HEK293 (cell line): ENCODE results near the gene LIPE.

Experiments
- BCL11A ChIP-seq: fragments of 450-650 bp; formaldehyde crosslinking; IDR thresholded peaks from 2 replicates; pipeline ENCODE4 v1.5.1; 2016; ENCODE audit warnings: low read depth, missing biosample characterization, missing genetic modification characterization
- FEZF1 ChIP-seq: fragments of 450-650 bp; formaldehyde crosslinking; IDR thresholded peaks from 2 replicates; pipeline ENCODE4 v1.5.1; 2016; ENCODE audit warnings: missing biosample characterization, missing genetic modification characterization
- GFI1B ChIP-seq: fragments of 450-650 bp; formaldehyde crosslinking; IDR thresholded peaks from 2 replicates; pipeline ENCODE4 v1.5.1; 2016; ENCODE audit warnings: missing biosample characterization, missing genetic modification characterization
- GLI4 ChIP-seq: fragments of 450-650 bp; formaldehyde crosslinking; IDR thresholded peaks from 2 replicates; pipeline ENCODE4 v1.5.1; 2016; ENCODE audit warnings: missing biosample characterization, missing genetic modification characterization
- HOXC10 ChIP-seq: sonication (generic); formaldehyde crosslinking; IDR thresholded peaks from 2 replicates; pipeline ENCODE4 v1.8.1; 2023; ENCODE audit warnings: mild to moderate bottlenecking, missing genetic modification reagents
- HOXD13 ChIP-seq: sonication (generic); formaldehyde crosslinking; IDR thresholded peaks from 2 replicates; pipeline ENCODE4 v1.8.0; 2022; ENCODE audit warnings: missing genetic modification reagents, borderline replicate concordance
- KLF1 ChIP-seq: fragments of 450-650 bp; formaldehyde crosslinking; IDR thresholded peaks from 2 replicates; pipeline ENCODE4 v1.5.1; 2016; ENCODE audit warnings: missing biosample characterization, missing genetic modification characterization
- PRDM6 ChIP-seq: fragments of 450-650 bp; formaldehyde crosslinking; IDR thresholded peaks from 2 replicates; pipeline ENCODE4 v1.5.1; 2017; ENCODE audit warnings: missing biosample characterization, missing genetic modification characterization
- SCRT1 ChIP-seq: fragments of 450-650 bp; formaldehyde crosslinking; IDR thresholded peaks from 2 replicates; pipeline ENCODE4 v1.5.1; 2016; ENCODE audit warnings: missing biosample characterization, missing genetic modification characterization, borderline replicate concordance
- SP7 ChIP-seq: fragments of 450-650 bp; formaldehyde crosslinking; IDR thresholded peaks from 2 replicates; pipeline ENCODE4 v1.5.1; 2016; ENCODE audit warnings: missing biosample characterization, missing genetic modification characterization
- WT1 ChIP-seq: fragments of 450-650 bp; formaldehyde crosslinking; IDR thresholded peaks from 2 replicates; pipeline ENCODE4 v1.5.1; 2016; ENCODE audit warnings: missing biosample characterization, missing genetic modification characterization
- ZBTB1 ChIP-seq: fragments of 450-650 bp; formaldehyde crosslinking; IDR thresholded peaks from 2 replicates; pipeline ENCODE4 v1.5.1; 2016; ENCODE audit warnings: missing biosample characterization, missing genetic modification characterization
- ZEB2 ChIP-seq: fragments of 450-650 bp; formaldehyde crosslinking; IDR thresholded peaks from 2 replicates; pipeline ENCODE4 v1.5.1; 2016; ENCODE audit warnings: missing biosample characterization, missing genetic modification characterization
- ZFP37 ChIP-seq: fragments of 450-650 bp; formaldehyde crosslinking; IDR thresholded peaks from 2 replicates; pipeline ENCODE4 v1.5.1; 2016; ENCODE audit warnings: missing biosample characterization, missing genetic modification characterization
- ZFP41 ChIP-seq: fragments of 450-650 bp; formaldehyde crosslinking; IDR thresholded peaks from 2 replicates; pipeline ENCODE4 v1.5.1; 2016; ENCODE audit warnings: missing biosample characterization, missing genetic modification characterization, borderline replicate concordance
- ZNF133 ChIP-seq: fragments of 450-650 bp; formaldehyde crosslinking; IDR thresholded peaks from 2 replicates; pipeline ENCODE4 v1.5.1; 2016; ENCODE audit warnings: missing biosample characterization, missing genetic modification characterization
- ZNF138 ChIP-seq: fragments of 450-650 bp; formaldehyde crosslinking; IDR thresholded peaks from 2 replicates; pipeline ENCODE4 v1.5.1; 2016; ENCODE audit warnings: missing biosample characterization, missing genetic modification characterization, borderline replicate concordance
- ZNF140 ChIP-seq: fragments of 450-650 bp; formaldehyde crosslinking; IDR thresholded peaks from 2 replicates; pipeline ENCODE4 v1.5.1; 2016; ENCODE audit warnings: missing biosample characterization, missing genetic modification characterization
- ZNF146 ChIP-seq: fragments of 450-650 bp; formaldehyde crosslinking; IDR thresholded peaks from 2 replicates; pipeline ENCODE4 v1.5.1; 2016; ENCODE audit warnings: missing biosample characterization, missing genetic modification characterization
- ZNF184 ChIP-seq: fragments of 450-650 bp; IDR thresholded peaks from 2 replicates; pipeline ENCODE4 v1.5.1; 2018; ENCODE audit warnings: missing biosample characterization, mild to moderate bottlenecking, missing genetic modification characterization
- ZNF211 ChIP-seq: fragments of 450-650 bp; formaldehyde crosslinking; IDR thresholded peaks from 2 replicates; pipeline ENCODE4 v1.5.1; 2016; ENCODE audit warnings: low read depth, missing biosample characterization, missing genetic modification characterization
- ZNF23 ChIP-seq: fragments of 450-650 bp; formaldehyde crosslinking; IDR thresholded peaks from 2 replicates; pipeline ENCODE4 v1.5.1; 2016; ENCODE audit warnings: missing biosample characterization, missing genetic modification characterization, borderline replicate concordance
- ZNF248 ChIP-seq: fragments of 450-650 bp; formaldehyde crosslinking; IDR thresholded peaks from 2 replicates; pipeline ENCODE4 v1.5.1; 2017; ENCODE audit warnings: missing biosample characterization, missing genetic modification characterization
- ZNF37A ChIP-seq: fragments of 450-650 bp; IDR thresholded peaks from 2 replicates; pipeline ENCODE4 v1.5.1; 2018; ENCODE audit warnings: missing biosample characterization, missing genetic modification characterization
- ZNF394 ChIP-seq: fragments of 450-650 bp; formaldehyde crosslinking; IDR thresholded peaks from 2 replicates; pipeline ENCODE4 v1.5.1; 2016; ENCODE audit warnings: missing biosample characterization, missing genetic modification characterization, mild to moderate bottlenecking, moderate library complexity, borderline replicate concordance
- ZNF416 ChIP-seq: fragments of 450-650 bp; formaldehyde crosslinking; IDR thresholded peaks from 2 replicates; pipeline ENCODE4 v1.5.1; 2016; ENCODE audit warnings: missing biosample characterization, missing genetic modification characterization
- ZNF501 ChIP-seq: fragments of 450-650 bp; formaldehyde crosslinking; IDR thresholded peaks from 2 replicates; pipeline ENCODE4 v1.5.1; 2016; ENCODE audit warnings: missing biosample characterization, missing genetic modification characterization
- ZNF514 ChIP-seq: fragments of 450-650 bp; formaldehyde crosslinking; IDR thresholded peaks from 2 replicates; pipeline ENCODE4 v1.5.1; 2016; ENCODE audit warnings: missing biosample characterization, missing genetic modification characterization
- ZNF521 ChIP-seq: fragments of 450-650 bp; formaldehyde crosslinking; IDR thresholded peaks from 2 replicates; pipeline ENCODE4 v1.5.1; 2017; ENCODE audit warnings: missing biosample characterization, mild to moderate bottlenecking, missing genetic modification characterization
- ZNF548 ChIP-seq: fragments of 450-650 bp; formaldehyde crosslinking; IDR thresholded peaks from 2 replicates; pipeline ENCODE4 v1.5.1; 2016; ENCODE audit warnings: missing biosample characterization, missing genetic modification characterization
- ZNF560 ChIP-seq: fragments of 450-650 bp; formaldehyde crosslinking; IDR thresholded peaks from 2 replicates; pipeline ENCODE4 v1.5.1; 2017; ENCODE audit warnings: missing biosample characterization, missing genetic modification characterization, borderline replicate concordance
- ZNF596 ChIP-seq: fragments of 450-650 bp; IDR thresholded peaks from 2 replicates; pipeline ENCODE4 v1.5.0; 2018; ENCODE audit warnings: missing biosample characterization, mild to moderate bottlenecking, missing genetic modification characterization, moderate library complexity
- ZNF600 ChIP-seq: fragments of 450-650 bp; formaldehyde crosslinking; IDR thresholded peaks from 2 replicates; pipeline ENCODE4 v1.5.1; 2016; ENCODE audit warnings: missing biosample characterization, missing genetic modification characterization
- ZNF621 ChIP-seq: fragments of 450-650 bp; formaldehyde crosslinking; IDR thresholded peaks from 2 replicates; pipeline ENCODE4 v1.5.1; 2017; ENCODE audit warnings: missing biosample characterization, missing genetic modification characterization
- ZNF664 ChIP-seq: fragments of 450-650 bp; formaldehyde crosslinking; IDR thresholded peaks from 2 replicates; pipeline ENCODE4 v1.5.1; 2016; ENCODE audit warnings: missing biosample characterization, missing genetic modification characterization
- ZNF670 ChIP-seq: fragments of 450-650 bp; formaldehyde crosslinking; IDR thresholded peaks from 2 replicates; pipeline ENCODE4 v1.5.1; 2016; ENCODE audit warnings: missing biosample characterization, missing genetic modification characterization, low read depth
- TF ChIP-seq, protein P1 (sequence below): fragments of 450-650 bp; formaldehyde crosslinking; IDR thresholded peaks from 2 replicates; pipeline ENCODE4 v1.5.1; 2016; ENCODE audit warnings: missing biosample characterization, missing genetic modification characterization
- TF ChIP-seq, protein P2 (sequence below): fragments of 450-650 bp; formaldehyde crosslinking; IDR thresholded peaks from 2 replicates; pipeline ENCODE4 v1.5.1; 2016; ENCODE audit warnings: missing biosample characterization, missing genetic modification characterization

Gene LIPE

DNA sequence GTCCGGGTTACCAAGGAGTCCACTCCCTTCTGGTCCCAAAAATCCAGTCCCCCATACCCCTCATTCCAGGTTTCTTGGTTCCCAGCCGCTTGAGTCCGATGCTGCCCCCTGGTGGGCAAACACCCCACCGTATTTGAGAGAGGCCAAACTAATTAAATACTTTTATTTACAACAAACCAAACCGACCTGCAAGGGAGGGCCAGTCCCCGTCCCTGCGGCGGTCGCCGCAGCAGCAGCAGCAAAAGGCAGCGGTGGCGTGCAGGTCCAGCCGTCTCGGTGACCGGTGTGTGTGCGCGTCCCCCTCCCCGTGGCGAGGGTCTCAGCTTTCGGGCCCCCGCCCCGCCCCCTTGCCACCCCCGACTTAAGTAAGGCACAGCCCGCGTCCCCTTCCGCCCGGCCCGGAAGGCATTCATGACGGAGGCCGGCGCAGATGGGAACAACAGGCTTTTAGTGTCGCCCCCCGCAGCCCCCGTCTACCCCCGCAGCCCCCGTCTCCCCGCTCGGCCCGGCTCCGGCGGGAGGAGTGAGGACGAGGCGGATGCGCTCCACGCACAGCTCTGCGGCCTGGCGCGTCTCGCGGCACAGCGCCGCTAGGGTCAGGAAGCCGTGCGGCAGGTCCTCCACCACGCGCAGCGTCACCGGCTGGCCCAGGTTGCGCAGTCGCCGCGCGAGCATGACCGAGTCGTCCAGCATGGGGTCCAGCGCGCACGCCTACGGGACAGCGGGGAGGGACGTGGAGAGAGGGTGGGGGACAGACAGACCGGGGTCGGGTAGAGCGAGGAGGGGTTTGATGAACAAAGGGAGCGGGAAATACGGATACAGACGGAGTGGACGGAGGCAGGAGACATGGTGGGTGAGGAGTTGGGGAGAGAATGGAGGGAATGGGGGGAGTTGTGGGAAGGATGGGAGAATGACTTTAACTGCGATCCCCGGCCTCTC is 25.6 kb downstream of the LIPE start (continued):
- TF ChIP-seq ZNF394 (tag by site-specific recombination) (no peak), ZEB2 (no peak), ZNF133 (tag by site-specific recombination) (no peak), SCRT1 (tag by site-specific recombination) (no peak), ZNF670 (no peak), BCL11A (tag by site-specific recombination) (no peak), ZBTB1 (no peak), ZNF140 (tag by site-specific recombination) (no peak), ZNF248 (tag by site-specific recombination) (no peak), GFI1B (tag by site-specific recombination) (no peak), ZFP41 (no peak), SP7 (tag by site-specific recombination) (no peak), ZNF514 (tag by site-specific recombination) (no peak), WT1 (no peak), ZFP37 (tag by site-specific recombination) (no peak), ZNF37A (tag by site-specific recombination) (no peak), ZNF596 (tag by site-specific recombination) (no peak), ZNF138 (tag by site-specific recombination) (no peak), ZNF146 (no peak), ZNF664 (no peak), ZNF621 (no peak), ZNF560 (no peak), HOXC10 (CRISPR knock-in tag) (no peak), KLF1 (no peak), GLI4 (tag by site-specific recombination) (no peak), ZNF600 (tag by site-specific recombination) (0 out of 2 replicates have a peak, but pooled peaks have one; percentile 18), ZNF184 (tag by site-specific recombination) (no peak), ZNF416 (tag by site-specific recombination) (no peak), ZNF521 (no peak), ZNF23 (tag by site-specific recombination) (no peak), ZNF548 (tag by site-specific recombination) (no peak), PRDM6 (tag by site-specific recombination) (no peak), FEZF1 (tag by site-specific recombination) (no peak), ZNF501 (tag by site-specific recombination) (peak; percentile 40; the same call in 1 of the 2 replicates), HOXD13 (CRISPR knock-in tag) (no peak), ZNF211 (tag by site-specific recombination) (no peak)
- TF ChIP-seq, protein P1, sequence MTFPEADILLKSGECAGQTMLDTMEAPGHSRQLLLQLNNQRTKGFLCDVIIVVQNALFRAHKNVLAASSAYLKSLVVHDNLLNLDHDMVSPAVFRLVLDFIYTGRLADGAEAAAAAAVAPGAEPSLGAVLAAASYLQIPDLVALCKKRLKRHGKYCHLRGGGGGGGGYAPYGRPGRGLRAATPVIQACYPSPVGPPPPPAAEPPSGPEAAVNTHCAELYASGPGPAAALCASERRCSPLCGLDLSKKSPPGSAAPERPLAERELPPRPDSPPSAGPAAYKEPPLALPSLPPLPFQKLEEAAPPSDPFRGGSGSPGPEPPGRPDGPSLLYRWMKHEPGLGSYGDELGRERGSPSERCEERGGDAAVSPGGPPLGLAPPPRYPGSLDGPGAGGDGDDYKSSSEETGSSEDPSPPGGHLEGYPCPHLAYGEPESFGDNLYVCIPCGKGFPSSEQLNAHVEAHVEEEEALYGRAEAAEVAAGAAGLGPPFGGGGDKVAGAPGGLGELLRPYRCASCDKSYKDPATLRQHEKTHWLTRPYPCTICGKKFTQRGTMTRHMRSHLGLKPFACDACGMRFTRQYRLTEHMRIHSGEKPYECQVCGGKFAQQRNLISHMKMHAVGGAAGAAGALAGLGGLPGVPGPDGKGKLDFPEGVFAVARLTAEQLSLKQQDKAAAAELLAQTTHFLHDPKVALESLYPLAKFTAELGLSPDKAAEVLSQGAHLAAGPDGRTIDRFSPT (tag by site-specific recombination) = no peak
- TF ChIP-seq, protein P2, sequence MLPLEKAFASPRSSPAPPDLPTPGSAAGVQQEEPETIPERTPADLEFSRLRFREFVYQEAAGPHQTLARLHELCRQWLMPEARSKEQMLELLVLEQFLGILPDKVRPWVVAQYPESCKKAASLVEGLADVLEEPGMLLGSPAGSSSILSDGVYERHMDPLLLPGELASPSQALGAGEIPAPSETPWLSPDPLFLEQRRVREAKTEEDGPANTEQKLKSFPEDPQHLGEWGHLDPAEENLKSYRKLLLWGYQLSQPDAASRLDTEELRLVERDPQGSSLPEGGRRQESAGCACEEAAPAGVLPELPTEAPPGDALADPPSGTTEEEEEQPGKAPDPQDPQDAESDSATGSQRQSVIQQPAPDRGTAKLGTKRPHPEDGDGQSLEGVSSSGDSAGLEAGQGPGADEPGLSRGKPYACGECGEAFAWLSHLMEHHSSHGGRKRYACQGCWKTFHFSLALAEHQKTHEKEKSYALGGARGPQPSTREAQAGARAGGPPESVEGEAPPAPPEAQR (tag by site-specific recombination) = no peak
